PFSK-1 (cell line): ENCODE measurements around the gene C20orf96.

Experiments
- FOXP2 ChIP-seq: optimal IDR thresholded peaks from 2 replicates; pipeline ENCODE3; 2011; ENCODE audit warnings: borderline replicate concordance, control low read depth, inconsistent platforms; ENCODE audit not compliant: insufficient read depth; ENCODE audit errors: extremely low read length, extremely low read depth
- POLR2AphosphoS5 ChIP-seq: IDR thresholded peaks from 2 replicates; pipeline ENCODE4 v1.6.1; 2012; ENCODE audit warnings: low read depth, mild to moderate bottlenecking, control low read depth, low read length, moderate library complexity
- REST ChIP-seq, 2 experiments: IDR thresholded peaks; 2 replicates each; pipeline versions ENCODE4 v1.6.1 to v1.8.0; 2011 to 2012; ENCODE audit warnings: low read depth in 2 of 2, low read length in 2 of 2, control low read depth in 1 of 2, inconsistent platforms in 1 of 2, mild to moderate bottlenecking in 1 of 2, moderate library complexity in 1 of 2; ENCODE audit not compliant: insufficient read depth in 1 of 2
- SIN3A ChIP-seq: IDR thresholded peaks from 2 replicates; pipeline ENCODE4 v1.6.1; 2012; ENCODE audit warnings: mild to moderate bottlenecking, low read length, moderate library complexity, borderline replicate concordance; ENCODE audit not compliant: insufficient read depth
- TAF1 ChIP-seq: IDR thresholded peaks from 2 replicates; pipeline ENCODE4 v1.6.1; 2012; ENCODE audit warnings: low read length, control low read depth, borderline replicate concordance; ENCODE audit not compliant: insufficient read depth

The C20orf96 gene

GRCh38 chr20:328975-329695, 38.6 kb upstream of the C20orf96 start:
- TF ChIP-seq REST (IDR thresholded peaks at IDR 0.05; ENCODE audit: insufficient read depth in 1 of 2, low read depth in 2 of 2, low read length in 2 of 2) = no peak

GRCh38 chr20:328027-328974, 37.8 kb upstream of the C20orf96 start:
- TF ChIP-seq POLR2AphosphoS5 (no peak), SIN3A (no peak), TAF1 (no peak), FOXP2 (no peak), REST (IDR thresholded peaks at IDR 0.05; ENCODE audit: insufficient read depth in 1 of 2, low read depth in 2 of 2, low read length in 2 of 2) (no peak)

GRCh38 chr20:327186-328026, 36.9 kb upstream of the C20orf96 start:
- TF ChIP-seq TAF1 (peak; percentile 29; the same call in 1 of the 2 replicates), FOXP2 (no peak), REST (IDR thresholded peaks at IDR 0.05; ENCODE audit: insufficient read depth in 1 of 2, low read depth in 2 of 2, low read length in 2 of 2) (no peak), POLR2AphosphoS5 (peak; percentile 66; the same call in 1 of the 2 replicates), SIN3A (no peak)

- TF ChIP-seq POLR2AphosphoS5 (no peak; the same call in 1 of the 2 replicates), SIN3A (peak; percentile 84; the same call in 1 of the 2 replicates)
Measured at GRCh38 chr20:326645-327185, 36.2 kb upstream of the C20orf96 start.
